ENCODE results near the gene TPP1. TPM values are rescaled to one million over a fixed set of nuclear protein-coding genes. Genes with fewer than 3 reads are reported as not detected.
A peak's percentile ranks its signal among the peaks of the same experiment; 100 is the strongest.

Gene TPP1
- total and polyA plus RNA-seq, 9 of the 15 experiments (the other 6 are each of a cell fraction or from before 2014, with no cell fraction given), result 7.5 to 75.8 (median 15.7) TPM

- no peaks in the 10 kb centered on the region for H4K20me1 ChIP-seq (replicated peaks; ENCODE audit: control insufficient read depth, insufficient read depth, low read length)
- no peaks in the 10 kb centered on the region for H3K9me3 ChIP-seq (replicated peaks; ENCODE audit: control insufficient read depth, insufficient read depth, low read depth, low read length)
- no peak overlapping the region for H3K27ac ChIP-seq (ENCODE audit: extremely low read depth, low read depth, low read length)
- ChIA-PET CTCF (ENCODE audit: low intra/inter-chr PET ratio) (no interaction called here), POLR2A (interaction anchor here (2.7 kb wide), 1 partner anchor 12 kb away, joined by 13 read pairs; the partner anchor contains the start of gene TPP1)
- no peaks in the 10 kb centered on the region for H3K9me1 ChIP-seq (ENCODE audit: control insufficient read depth, insufficient read depth, low read length)
- ATAC-seq (no peak), FAIRE-seq (no peak), DNase-seq (ENCODE audit: extremely low read depth in 1 of 4, low spot score in 3 of 4) (no peak)
- no TSS peak for BruUV-seq (replicated peaks)
- TF ChIP-seq ZNF408 (CRISPR knock-in tag; IDR thresholded peaks at IDR 0.05; ENCODE audit: low read depth), result no peak
- TF ChIP-seq ZBTB33 (CRISPR knock-in tag; IDR thresholded peaks at IDR 0.05), result peak; percentile 52; the same call in 1 of the 2 replicates
- no peak overlapping the region for H3K9ac ChIP-seq (ENCODE audit: insufficient read depth in 1 of 2, low read depth in 2 of 2, low read length in 2 of 2)
- 80% methylated on average over 37 of the region's 102 CpGs for WGBS (ENCODE audit: insufficient coverage, low coverage, missing lambda C conversion rate)
- no peak overlapping the region for H2AFZ ChIP-seq (ENCODE audit: low read depth, low read length)
- H3K4me2 ChIP-seq (ENCODE audit: insufficient read depth, low read length), result no peak overlapping the region
- H3K79me2 ChIP-seq (ENCODE audit: control insufficient read depth, insufficient read depth, low read length), result no peaks in the 10 kb centered on the region
- intact Hi-C loops (cut with micrococcal nuclease), result loop anchor here (10.0 kb wide), 1 partner anchor 255 kb away; no protein-coding TSS in a partner anchor
- no peak overlapping the region for H3K4me3 ChIP-seq
- H3K36me3 ChIP-seq (ENCODE audit: control insufficient read depth, insufficient read depth, low read length), result no peaks in the 10 kb centered on the region
- H3K27me3 ChIP-seq (ENCODE audit: control insufficient read depth in 2 of 2, insufficient read depth in 2 of 2, low read length in 2 of 2), result peaks cover 3 to 21% of the 10 kb centered on the region in 2 experiments; a peak in 4 of 5 replicates
- H3K4me1 ChIP-seq (replicated peaks in 1 of 2; ENCODE audit: control insufficient read depth in 2 of 2, insufficient read depth in 2 of 2, low read length in 2 of 2), result peaks cover 1 to 17% of the 10 kb centered on the region in 2 experiments; a peak in 3 of 5 replicates
- in situ Hi-C loops (cut with MboI), result no loop called here
These were observed 10.8 kb upstream of the TPP1 start for GRCh38 chr11:6629892-6630631.

All from K562 (cell line).